Stimulated activated CD4-positive, alpha-beta T cell treated with anti-CD3 and anti-CD28 coated beads, Interleukin-12 subunit alpha, Interleukin-12 subunit beta, amount 100 ng/mL, for 48 hours (primary cell): ENCODE data around the gene POU1F1.
"Not testable (repeated sequence)": the region's sequence is repeated elsewhere in the genome, so short reads cannot be mapped to it uniquely, and the experiment has no call there.

Experiments
- DNase-seq, 3 donors: peaks; one replicate each; pipeline ENCODE4 v3.0.0-alpha.2; 2020; ENCODE audit warnings: low read depth in 2 of 3, low spot score in 1 of 3

The POU1F1 gene

GRCh38 chr3:87260270-87260669 is 16.1 kb downstream of the POU1F1 start:
- peak in 2 of 3 donors; percentile 12 to 46 for DNase-seq

GRCh38 chr3:87250009-87250408 is 26.4 kb downstream of the POU1F1 start:
- no peak for DNase-seq

- no peak for DNase-seq
Observed at GRCh38 chr3:87248831-87249230, 27.6 kb downstream of the POU1F1 start.

GRCh38 chr3:87248231-87248630 is 28.2 kb downstream of the POU1F1 start:
- DNase-seq = not testable (repeated sequence)

- no peak for DNase-seq
Observed at GRCh38 chr3:87247430-87247773, 29.0 kb downstream of the POU1F1 start.

GRCh38 chr3:87246662-87247429 is 29.5 kb downstream of the POU1F1 start:
- DNase-seq = no peak

GRCh38 chr3:87236093-87236492 is 40.3 kb downstream of the POU1F1 start:
- DNase-seq = no peak

GRCh38 chr3:87233805-87234204 is 42.6 kb downstream of the POU1F1 start:
- DNase-seq = no peak

- no peak for DNase-seq
Observed at GRCh38 chr3:87229113-87229512, 47.3 kb downstream of the POU1F1 start.

- DNase-seq = no peak
Observed at GRCh38 chr3:87228316-87228715, 48.1 kb downstream of the POU1F1 start.

- DNase-seq = no peak
Observed at GRCh38 chr3:87227835-87228144, 48.6 kb downstream of the POU1F1 start.

GRCh38 chr3:87227104-87227834 is 49.1 kb downstream of the POU1F1 start, which contains the start of gene CHMP2B:
Gene CHMP2B, plus strand, starts transcription at chr3:87227309. Its CDS starts 214 bp downstream, at chr3:87227523.
- DNase-seq = peak; percentile 77 to 84 (median 83)

- DNase-seq = no peak
Observed at GRCh38 chr3:87225659-87226058, 50.7 kb downstream of the POU1F1 start.

GRCh38 chr3:87219611-87220010 is 56.8 kb downstream of the POU1F1 start:
- DNase-seq = no peak

GRCh38 chr3:87218560-87218959 is 57.8 kb downstream of the POU1F1 start:
- DNase-seq = no peak
